Endothelial cell of umbilical vein (primary cell): ENCODE measurements around the gene SNAI3.

Source experiments
- CTCF ChIP-seq, 2 donors: IDR thresholded peaks; 1 replicate in 1 of 2; 2 replicates in 1 of 2; pipeline ENCODE4 v1.5.1; 2011; ENCODE audit warnings: low read length in 2 of 2, mild to moderate bottlenecking in 2 of 2, moderate library complexity in 2 of 2, control low read depth in 1 of 2, inconsistent platforms in 1 of 2, low read depth in 1 of 2; ENCODE audit not compliant: insufficient read depth in 1 of 2; ENCODE audit errors: extremely low read depth in 1 of 2
- EZH2 ChIP-seq: IDR thresholded peaks from 2 replicates; pipeline ENCODE4 v1.6.1; 2012; ENCODE audit warnings: borderline replicate concordance, low read depth, mild to moderate bottlenecking, moderate library complexity, low read length, inconsistent platforms; ENCODE audit not compliant: severe bottlenecking
- MAX ChIP-seq: IDR thresholded peaks from 2 replicates; pipeline ENCODE4 v1.6.1; 2011; ENCODE audit not compliant: insufficient read depth, insufficient read length
- POLR2A ChIP-seq: IDR thresholded peaks from 2 replicates; pipeline ENCODE4 v1.6.1; 2012; ENCODE audit warnings: low read depth, mild to moderate bottlenecking, control low read depth, low read length

- no peak for TF ChIP-seq CTCF (IDR thresholded peaks at IDR 0.05; ENCODE audit: extremely low read depth in 1 of 2, insufficient read depth in 1 of 2, low read depth in 1 of 2, low read length in 2 of 2)
- no peak for TF ChIP-seq MAX
- TF ChIP-seq EZH2, result no peak
- TF ChIP-seq POLR2A, result no peak
These were observed 29.9 kb downstream of the SNAI3 start for GRCh38 chr16:88656291-88656980.
